Thyroid gland (tissue), 4 donors: ENCODE data around the gene POC1B.

Experiments used
- CTCF ChIP-seq, 6 experiments: fragments of 200-600 bp in 3 of 6; fragments of 450-650 bp in 3 of 6; sonication (generic) in 3 of 6; IDR thresholded peaks; one replicate each; pipeline ENCODE4 v1.5.1; 2016 to 2019; ENCODE audit warnings: antibody characterized with exemption in 6 of 6, mild to moderate bottlenecking in 2 of 6, inconsistent platforms in 1 of 6, moderate library complexity in 1 of 6
- POLR2A ChIP-seq, 2 donors: fragments of 450-650 bp; IDR thresholded peaks; one replicate each; pipeline ENCODE4 v1.6.1; 2017; ENCODE audit warnings: antibody characterized with exemption in 2 of 2, mild to moderate bottlenecking in 2 of 2, moderate library complexity in 1 of 2

GRCh38 chr12:89433634-89434033 lies 92.2 kb downstream of the POC1B start:
- TF ChIP-seq CTCF (IDR thresholded peaks at IDR 0.05) (no peak), POLR2A (IDR thresholded peaks at IDR 0.05) (no peak)
